ENCODE results near the gene TPMT. TPM values are rescaled to one million over a fixed set of nuclear protein-coding genes. Genes with fewer than 3 reads are reported as not detected.
"Not testable (repeated sequence)": the region's sequence is repeated elsewhere in the genome, so short reads cannot be mapped to it uniquely, and the experiment has no call there.

Gene TPMT
- polyA plus RNA-seq, 4 donors, result 6.3 to 28.9 (median 25.1) TPM

GRCh38 chr6:18160911-18161310, 6.0 kb upstream of the TPMT start:
- DNase-seq (ENCODE audit: low read depth in 4 of 4, low spot score in 3 of 4), result no peak

GRCh38 chr6:18155864-18156421, 1.1 kb upstream of the TPMT start:
- peak in 3 of 4 donors; percentile 16 to 33 (median 27) for DNase-seq (ENCODE audit: low read depth in 4 of 4, low spot score in 3 of 4)

GRCh38 chr6:18155150-18155863, 430 bp upstream of the TPMT start, which contains the start of gene KDM1B:
Gene KDM1B (plus strand): TSS chr6:18155422. CDS start chr6:18159896, 4,474 bp downstream.
- DNase-seq (ENCODE audit: low read depth in 4 of 4, low spot score in 3 of 4), result peak; percentile 91 to 96 (median 95)

- no peak for DNase-seq (ENCODE audit: low read depth in 4 of 4, low spot score in 3 of 4)
Measured at GRCh38 chr6:18153311-18153703, 1.6 kb downstream of the TPMT start.

GRCh38 chr6:18151801-18152200, 3.1 kb downstream of the TPMT start:
- DNase-seq (ENCODE audit: low read depth in 4 of 4, low spot score in 3 of 4), result no peak

GRCh38 chr6:18151391-18151790, 3.5 kb downstream of the TPMT start:
- DNase-seq (ENCODE audit: low read depth in 4 of 4, low spot score in 3 of 4), result not testable (repeated sequence)

- DNase-seq (ENCODE audit: low read depth in 4 of 4, low spot score in 3 of 4), result no peak
Measured at GRCh38 chr6:18148304-18149025, 6.4 kb downstream of the TPMT start.

GRCh38 chr6:18147616-18148015, 7.3 kb downstream of the TPMT start:
- no peak for DNase-seq (ENCODE audit: low read depth in 4 of 4, low spot score in 3 of 4)

- DNase-seq (ENCODE audit: low read depth in 4 of 4, low spot score in 3 of 4), result no peak
Measured at GRCh38 chr6:18147160-18147559, 7.7 kb downstream of the TPMT start.

- no peak for DNase-seq (ENCODE audit: low read depth in 4 of 4, low spot score in 3 of 4)
Measured at GRCh38 chr6:18142591-18142861, 12.4 kb downstream of the TPMT start.

GRCh38 chr6:18141805-18142590, 12.9 kb downstream of the TPMT start:
- DNase-seq (ENCODE audit: low read depth in 4 of 4, low spot score in 3 of 4), result no peak

- no peak for DNase-seq (ENCODE audit: low read depth in 4 of 4, low spot score in 3 of 4)
Measured at GRCh38 chr6:18139935-18140621, 14.8 kb downstream of the TPMT start.

- no peak for DNase-seq (ENCODE audit: low read depth in 4 of 4, low spot score in 3 of 4)
Measured at GRCh38 chr6:18138906-18139305, 16.0 kb downstream of the TPMT start.

GRCh38 chr6:18136260-18136659, 18.6 kb downstream of the TPMT start:
- DNase-seq (ENCODE audit: low read depth in 4 of 4, low spot score in 3 of 4), result no peak

- no peak for DNase-seq (ENCODE audit: low read depth in 4 of 4, low spot score in 3 of 4)
Measured at GRCh38 chr6:18135171-18135570, 19.7 kb downstream of the TPMT start.

- no peak for DNase-seq (ENCODE audit: low read depth in 4 of 4, low spot score in 3 of 4)
Measured at GRCh38 chr6:18132346-18132745, 22.5 kb downstream of the TPMT start.

- DNase-seq (ENCODE audit: low read depth in 4 of 4, low spot score in 3 of 4), result no peak
Measured at GRCh38 chr6:18126121-18126520, 28.8 kb downstream of the TPMT start.

- DNase-seq (ENCODE audit: low read depth in 4 of 4, low spot score in 3 of 4), result peak; percentile 64 to 74 (median 67)
Measured at GRCh38 chr6:18122128-18123093, 32.5 kb downstream of the TPMT start, which contains the start of gene NHLRC1. Gene NHLRC1 (minus strand): TSS chr6:18122677. CDS start chr6:18122606, 71 bp downstream.

- DNase-seq (ENCODE audit: low read depth in 4 of 4, low spot score in 3 of 4), result no peak
Measured at GRCh38 chr6:18121580-18122127, 33.2 kb downstream of the TPMT start.
